ENCODE data around the gene ACADM. TPM values are rescaled to one million over a fixed set of nuclear protein-coding genes. Genes with fewer than 3 reads are reported as not detected.

ACADM gene
- total and polyA plus RNA-seq, 5 donors from 2014 or later: 12.6 to 56.8 (median 44.2) TPM

GRCh38 chr1:75723989-75724471, 479 bp upstream of the ACADM start:
- ATAC-seq (ENCODE audit: low read depth in 2 of 2) (peak; percentile 70 to 75), DNase-seq (peak in 2 of 3 donors; percentile 60 to 84)
- H3K27ac ChIP-seq (ENCODE audit: insufficient read depth, low read length, poor library complexity, severe bottlenecking): peak overlapping the region; percentile 73
- Mint-ChIP-seq H3K4me3 (peak overlapping the region; percentile 96 to 100 (median 98)), H3K27ac (peak overlapping the region; percentile 92 to 98 (median 94)), H3K4me1 (peaks cover 24 to 49% (median 35%) of the 10 kb centered on the region in 4 donors), H3K9me3 (no peaks in the 10 kb centered on the region), H3K36me3 (no peaks in the 10 kb centered on the region), H3K27me3 (peaks cover 9% of the 10 kb centered on the region)
- peak overlapping the region; percentile 91 for H3K4me3 ChIP-seq (ENCODE audit: low read depth, low read length)
- H3K36me3 ChIP-seq (ENCODE audit: control insufficient read depth, insufficient read depth, low read length): no peaks in the 10 kb centered on the region
- H3K4me1 ChIP-seq (ENCODE audit: control insufficient read depth, insufficient read depth, low read length, poor library complexity, severe bottlenecking): peaks cover 27% of the 10 kb centered on the region
- no peaks in the 10 kb centered on the region for H3K9me3 ChIP-seq (ENCODE audit: control insufficient read depth in 2 of 2, low read length in 2 of 2)
- H3K27me3 ChIP-seq (ENCODE audit: control insufficient read depth, insufficient read depth, low read length): no peaks in the 10 kb centered on the region

GRCh38 chr1:75725266-75725665, 757 bp downstream of the ACADM start:
- Mint-ChIP-seq H3K4me1 (peaks cover 24 to 47% (median 37%) of the 10 kb centered on the region in 4 donors), H3K9me3 (no peaks in the 10 kb centered on the region), H3K4me3 (peak overlapping the region; percentile 96 to 100 (median 98)), H3K36me3 (peaks cover 3% of the 10 kb centered on the region), H3K27me3 (no peaks in the 10 kb centered on the region), H3K27ac (peak overlapping the region; percentile 92 to 99 (median 98))
- DNase-seq (peak in 1 of 3 donors; percentile 4), ATAC-seq (ENCODE audit: low read depth in 2 of 2) (no peak)
- peak overlapping the region; percentile 88 for H3K4me3 ChIP-seq (ENCODE audit: low read depth, low read length)
- peaks cover 27% of the 10 kb centered on the region for H3K4me1 ChIP-seq (ENCODE audit: control insufficient read depth, insufficient read depth, low read length, poor library complexity, severe bottlenecking)
- no peaks in the 10 kb centered on the region for H3K27me3 ChIP-seq (ENCODE audit: control insufficient read depth, insufficient read depth, low read length)
- H3K27ac ChIP-seq (ENCODE audit: insufficient read depth, low read length, poor library complexity, severe bottlenecking): peak overlapping the region; percentile 73
- no peaks in the 10 kb centered on the region for H3K36me3 ChIP-seq (ENCODE audit: control insufficient read depth, insufficient read depth, low read length)
- H3K9me3 ChIP-seq (ENCODE audit: control insufficient read depth in 2 of 2, low read length in 2 of 2): no peaks in the 10 kb centered on the region

GRCh38 chr1:75725861-75726361, 1.4 kb downstream of the ACADM start:
- peaks cover 24 to 47% (median 38%) of the 10 kb centered on the region in 4 donors for H3K4me1 Mint-ChIP-seq
- peak overlapping the region; percentile 96 to 100 (median 98) for H3K4me3 Mint-ChIP-seq
- ATAC-seq (ENCODE audit: low read depth in 2 of 2): no peak
- peak in 1 of 3 donors; percentile 2 for DNase-seq
- peak overlapping the region; percentile 85 to 98 (median 92) for H3K27ac Mint-ChIP-seq
- no peaks in the 10 kb centered on the region for H3K27me3 ChIP-seq (ENCODE audit: control insufficient read depth, insufficient read depth, low read length)
- H3K9me3 Mint-ChIP-seq: no peaks in the 10 kb centered on the region
- no peaks in the 10 kb centered on the region for H3K27me3 Mint-ChIP-seq
- H3K36me3 ChIP-seq (ENCODE audit: control insufficient read depth, insufficient read depth, low read length): no peaks in the 10 kb centered on the region
- H3K27ac ChIP-seq (ENCODE audit: insufficient read depth, low read length, poor library complexity, severe bottlenecking): no peak overlapping the region
- H3K4me1 ChIP-seq (ENCODE audit: control insufficient read depth, insufficient read depth, low read length, poor library complexity, severe bottlenecking): peaks cover 27% of the 10 kb centered on the region
- H3K9me3 ChIP-seq (ENCODE audit: control insufficient read depth in 2 of 2, low read length in 2 of 2): no peaks in the 10 kb centered on the region
- H3K4me3 ChIP-seq (ENCODE audit: low read depth, low read length): peak overlapping the region; percentile 88
- peaks cover 3% of the 10 kb centered on the region for H3K36me3 Mint-ChIP-seq

- H3K4me3 ChIP-seq (ENCODE audit: low read depth, low read length): no peak overlapping the region
- peaks cover 6% of the 10 kb centered on the region for H3K36me3 ChIP-seq (ENCODE audit: control insufficient read depth, insufficient read depth, low read length)
- ATAC-seq (ENCODE audit: low read depth in 2 of 2): no peak
- peaks cover 27% of the 10 kb centered on the region for H3K4me1 ChIP-seq (ENCODE audit: control insufficient read depth, insufficient read depth, low read length, poor library complexity, severe bottlenecking)
- H3K9me3 ChIP-seq (ENCODE audit: control insufficient read depth in 2 of 2, low read length in 2 of 2): no peaks in the 10 kb centered on the region
- Mint-ChIP-seq H3K36me3 (peaks cover 10% of the 10 kb centered on the region), H3K27me3 (no peaks in the 10 kb centered on the region), H3K4me3 (peak overlapping the region in 2 of 4 donors; percentile 85 to 100), H3K4me1 (peaks cover 24 to 47% (median 41%) of the 10 kb centered on the region in 4 donors), H3K9me3 (no peaks in the 10 kb centered on the region), H3K27ac (peak overlapping the region in 1 of 3 donors; percentile 33)
- no peaks in the 10 kb centered on the region for H3K27me3 ChIP-seq (ENCODE audit: control insufficient read depth, insufficient read depth, low read length)
- DNase-seq: no peak
- no peak overlapping the region for H3K27ac ChIP-seq (ENCODE audit: insufficient read depth, low read length, poor library complexity, severe bottlenecking)
These were observed 3.1 kb downstream of the ACADM start for GRCh38 chr1:75727571-75727970.

- no peak overlapping the region for H3K4me3 ChIP-seq (ENCODE audit: low read depth, low read length)
- H3K27ac ChIP-seq (ENCODE audit: insufficient read depth, low read length, poor library complexity, severe bottlenecking): no peak overlapping the region
- peaks cover 15% of the 10 kb centered on the region for H3K4me1 ChIP-seq (ENCODE audit: control insufficient read depth, insufficient read depth, low read length, poor library complexity, severe bottlenecking)
- no peak overlapping the region for H3K27ac Mint-ChIP-seq
- no peak for DNase-seq
- ATAC-seq (ENCODE audit: low read depth in 2 of 2): no peak
- no peaks in the 10 kb centered on the region for H3K27me3 ChIP-seq (ENCODE audit: control insufficient read depth, insufficient read depth, low read length)
- no peaks in the 10 kb centered on the region for H3K27me3 Mint-ChIP-seq
- peaks cover 17 to 33% (median 27%) of the 10 kb centered on the region in 4 donors for H3K4me1 Mint-ChIP-seq
- no peaks in the 10 kb centered on the region for H3K9me3 ChIP-seq (ENCODE audit: control insufficient read depth in 2 of 2, low read length in 2 of 2)
- peaks cover 25% of the 10 kb centered on the region for H3K36me3 Mint-ChIP-seq
- no peak overlapping the region for H3K4me3 Mint-ChIP-seq
- no peaks in the 10 kb centered on the region for H3K9me3 Mint-ChIP-seq
- peaks cover 29% of the 10 kb centered on the region for H3K36me3 ChIP-seq (ENCODE audit: control insufficient read depth, insufficient read depth, low read length)
These were observed 5.9 kb downstream of the ACADM start for GRCh38 chr1:75730432-75730831.

GRCh38 chr1:75731881-75732280, 7.4 kb downstream of the ACADM start:
- Mint-ChIP-seq H3K4me1 (peaks cover 13 to 18% (median 17%) of the 10 kb centered on the region in 4 donors), H3K4me3 (no peak overlapping the region), H3K27ac (no peak overlapping the region), H3K36me3 (peaks cover 25% of the 10 kb centered on the region), H3K27me3 (no peaks in the 10 kb centered on the region), H3K9me3 (no peaks in the 10 kb centered on the region)
- no peaks in the 10 kb centered on the region for H3K9me3 ChIP-seq (ENCODE audit: control insufficient read depth in 2 of 2, low read length in 2 of 2)
- H3K27me3 ChIP-seq (ENCODE audit: control insufficient read depth, insufficient read depth, low read length): no peaks in the 10 kb centered on the region
- H3K4me1 ChIP-seq (ENCODE audit: control insufficient read depth, insufficient read depth, low read length, poor library complexity, severe bottlenecking): peaks cover under 1% of the 10 kb centered on the region
- peaks cover 41% of the 10 kb centered on the region for H3K36me3 ChIP-seq (ENCODE audit: control insufficient read depth, insufficient read depth, low read length)
- DNase-seq (no peak), ATAC-seq (ENCODE audit: low read depth in 2 of 2) (no peak)
- no peak overlapping the region for H3K4me3 ChIP-seq (ENCODE audit: low read depth, low read length)
- H3K27ac ChIP-seq (ENCODE audit: insufficient read depth, low read length, poor library complexity, severe bottlenecking): no peak overlapping the region

GRCh38 chr1:75732703-75733102, 8.2 kb downstream of the ACADM start:
- Histone ChIP-seq H3K36me3 (ENCODE audit: control insufficient read depth, insufficient read depth, low read length) (peaks cover 47% of the 10 kb centered on the region), H3K27ac (ENCODE audit: insufficient read depth, low read length, poor library complexity, severe bottlenecking) (no peak overlapping the region), H3K9me3 (ENCODE audit: control insufficient read depth in 2 of 2, low read length in 2 of 2) (no peaks in the 10 kb centered on the region), H3K4me3 (ENCODE audit: low read depth, low read length) (no peak overlapping the region), H3K4me1 (ENCODE audit: control insufficient read depth, insufficient read depth, low read length, poor library complexity, severe bottlenecking) (no peaks in the 10 kb centered on the region), H3K27me3 (ENCODE audit: control insufficient read depth, insufficient read depth, low read length) (no peaks in the 10 kb centered on the region)
- Mint-ChIP-seq H3K27ac (no peak overlapping the region), H3K27me3 (no peaks in the 10 kb centered on the region), H3K4me1 (peaks cover 5 to 14% (median 11%) of the 10 kb centered on the region in 4 donors), H3K36me3 (peaks cover 25% of the 10 kb centered on the region), H3K9me3 (no peaks in the 10 kb centered on the region), H3K4me3 (no peak overlapping the region)
- no peak for ATAC-seq (ENCODE audit: low read depth in 2 of 2)
- DNase-seq: no peak

- H3K36me3 Mint-ChIP-seq: peaks cover 26% of the 10 kb centered on the region
These were observed 9.2 kb downstream of the ACADM start for GRCh38 chr1:75733661-75734060.

More at GRCh38 chr1:75733661-75734060, 9.2 kb downstream of the ACADM start:
- ATAC-seq (ENCODE audit: low read depth in 2 of 2) (no peak), DNase-seq (no peak)
- H3K4me1 Mint-ChIP-seq: peaks cover 1 to 9% (median 4%) of the 10 kb centered on the region in 4 donors
- H3K27ac Mint-ChIP-seq: no peak overlapping the region
- H3K27me3 Mint-ChIP-seq: no peaks in the 10 kb centered on the region
- no peaks in the 10 kb centered on the region for H3K9me3 Mint-ChIP-seq
- H3K4me3 Mint-ChIP-seq: no peak overlapping the region
- Histone ChIP-seq H3K4me1 (ENCODE audit: control insufficient read depth, insufficient read depth, low read length, poor library complexity, severe bottlenecking) (no peaks in the 10 kb centered on the region), H3K27me3 (ENCODE audit: control insufficient read depth, insufficient read depth, low read length) (no peaks in the 10 kb centered on the region), H3K4me3 (ENCODE audit: low read depth, low read length) (no peak overlapping the region), H3K27ac (ENCODE audit: insufficient read depth, low read length, poor library complexity, severe bottlenecking) (no peak overlapping the region), H3K36me3 (ENCODE audit: control insufficient read depth, insufficient read depth, low read length) (peaks cover 48% of the 10 kb centered on the region), H3K9me3 (ENCODE audit: control insufficient read depth in 2 of 2, low read length in 2 of 2) (no peaks in the 10 kb centered on the region)
